Fibroblast of skin of right biceps (primary cell): ENCODE measurements around the gene KCNK6.
A peak's percentile ranks its signal among the peaks of the same experiment; 100 is the strongest.
"Not testable (repeated sequence)": the region's sequence is repeated elsewhere in the genome, so short reads cannot be mapped to it uniquely, and the experiment has no call there.

Experiments used
- DNase-seq: peaks from one replicate; pipeline ENCODE4 v3.0.0-alpha.2; 2013

KCNK6 gene

GRCh38 chr19:38362946-38363688 is 43.5 kb downstream of the KCNK6 start:
- DNase-seq = not testable (repeated sequence)

GRCh38 chr19:38367041-38367440 is 47.4 kb downstream of the KCNK6 start:
- DNase-seq = no peak

DNA sequence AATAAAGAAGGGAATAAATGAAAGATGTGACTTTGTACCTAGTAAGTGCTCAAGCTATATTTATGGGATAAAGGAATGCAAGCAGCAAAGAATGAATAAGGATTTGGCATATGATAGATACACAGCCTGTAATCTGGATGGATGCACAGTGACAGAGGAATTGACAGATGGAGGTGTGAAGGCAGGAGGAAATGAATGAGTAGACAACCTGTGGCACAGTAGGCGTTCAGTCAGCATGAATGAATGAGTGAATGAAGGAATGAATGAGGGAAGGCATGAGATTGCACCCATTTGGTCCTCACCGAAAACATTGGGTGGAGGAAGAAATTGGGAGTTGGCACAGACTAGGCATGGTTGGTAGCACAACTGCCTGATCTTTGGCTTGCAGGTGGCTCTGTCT is 49.9 kb downstream of the KCNK6 start:
- DNase-seq = no peak

GRCh38 chr19:38370299-38370698 is 50.7 kb downstream of the KCNK6 start:
- DNase-seq = no peak

- no peak for DNase-seq
Measured at GRCh38 chr19:38371081-38371480, 51.4 kb downstream of the KCNK6 start.

DNA sequence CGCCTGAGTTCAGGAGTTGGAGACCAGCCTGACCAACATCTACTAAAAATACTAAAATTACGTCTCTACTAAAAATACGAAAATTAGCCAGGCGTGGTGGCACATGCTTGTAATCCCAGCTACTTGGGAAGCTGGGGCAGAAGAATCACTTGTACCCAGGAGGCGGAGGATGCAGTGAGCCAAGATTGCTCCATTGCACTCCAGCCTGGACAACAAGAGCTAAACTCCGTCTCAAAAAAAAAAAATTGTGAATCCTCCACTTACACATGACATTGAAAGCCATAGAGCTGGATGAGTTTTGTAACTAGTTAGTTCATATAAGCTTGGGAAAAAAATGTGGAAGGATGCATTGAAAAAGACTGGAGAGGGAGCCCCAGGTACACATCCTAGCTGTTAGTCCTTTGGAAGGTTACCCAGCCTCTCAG is 54.3 kb downstream of the KCNK6 start:
- DNase-seq = no peak

- peak; percentile 98 for DNase-seq
Measured at GRCh38 chr19:38374332-38375097, 54.9 kb downstream of the KCNK6 start, which contains the start of gene PSMD8. TSS of gene PSMD8 (plus strand) at chr19:38374571. CDS start at chr19:38374602, 31 bp downstream.

DNA sequence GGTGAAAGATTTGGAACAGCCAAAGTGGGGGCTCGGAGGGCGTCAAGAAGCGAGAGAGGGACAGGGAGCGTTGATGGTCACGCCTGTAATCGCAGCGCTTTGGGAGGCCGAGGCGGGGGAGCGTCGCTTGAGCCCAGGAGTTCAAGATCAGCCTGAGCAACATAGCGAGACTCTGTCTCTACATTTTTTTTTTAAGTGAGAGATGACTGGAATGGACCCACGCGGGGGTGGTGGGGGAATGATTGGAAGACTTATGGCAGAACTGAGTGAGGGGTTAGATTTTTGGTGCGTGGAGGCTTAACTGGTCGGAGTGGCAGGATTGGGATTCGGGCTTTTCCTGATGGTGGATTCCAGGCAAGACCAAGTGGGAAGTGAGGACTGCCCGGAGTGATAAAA is 55.5 kb downstream of the KCNK6 start:
- no peak for DNase-seq

DNA sequence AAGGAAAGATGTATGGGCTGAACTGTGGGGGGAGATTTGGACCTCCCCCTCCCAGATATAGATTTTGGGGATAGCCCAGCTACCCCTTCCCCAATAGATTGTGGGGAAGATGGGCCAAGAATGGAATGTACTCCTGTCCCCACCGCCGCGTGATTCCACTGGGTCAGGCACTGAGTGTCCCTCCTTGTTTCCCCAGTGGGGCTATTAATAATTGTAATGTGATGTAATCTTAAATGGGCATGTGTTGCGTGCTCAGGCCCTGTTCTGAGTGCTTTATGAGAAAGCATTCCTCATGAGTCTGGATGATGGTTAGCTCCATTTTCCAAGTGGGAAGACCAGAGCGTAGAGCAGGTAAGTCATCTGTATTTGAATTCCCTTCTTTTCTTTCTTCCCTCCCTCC is 56.1 kb downstream of the KCNK6 start:
- DNase-seq = peak; percentile 24

- DNase-seq = no peak
Measured at GRCh38 chr19:38376576-38376975, 56.9 kb downstream of the KCNK6 start.

- DNase-seq = no peak
Measured at GRCh38 chr19:38377052-38377451, 57.4 kb downstream of the KCNK6 start.

- no peak for DNase-seq
Measured at GRCh38 chr19:38378866-38379265, 59.2 kb downstream of the KCNK6 start.

GRCh38 chr19:38381138-38381537 is 61.5 kb downstream of the KCNK6 start:
- DNase-seq = no peak
